Measurements from ENCODE around the gene CKS1B.
A peak's percentile ranks its signal among the peaks of the same experiment; 100 is the strongest.
"Not testable (repeated sequence)": the region's sequence is repeated elsewhere in the genome, so short reads cannot be mapped to it uniquely, and the experiment has no call there.

Gene CKS1B

GRCh38 chr1:154964359-154964758 lies 10.1 kb upstream of the CKS1B start:
- no peak for DNase-seq (ENCODE audit: low spot score)

- no peak for DNase-seq (ENCODE audit: low spot score)
Observed at GRCh38 chr1:154966111-154966510, 8.4 kb upstream of the CKS1B start.

- no peak for DNase-seq (ENCODE audit: low spot score)
Observed at GRCh38 chr1:154967331-154967950, 7.0 kb upstream of the CKS1B start.

GRCh38 chr1:154968731-154969130 lies 5.8 kb upstream of the CKS1B start:
- no peak for DNase-seq (ENCODE audit: low spot score)

GRCh38 chr1:154969246-154969645 lies 5.2 kb upstream of the CKS1B start:
- DNase-seq (ENCODE audit: low spot score): no peak

GRCh38 chr1:154969860-154970452 lies 4.5 kb upstream of the CKS1B start:
- no peak for DNase-seq (ENCODE audit: low spot score)

- DNase-seq (ENCODE audit: low spot score): peak; percentile 94
Observed at GRCh38 chr1:154970631-154971340, 3.7 kb upstream of the CKS1B start, which contains the start of gene SHC1. SHC1 (minus strand) TSS chr1:154970747; CDS start chr1:154970526, 221 bp downstream.

- DNase-seq (ENCODE audit: low spot score): no peak
Observed at GRCh38 chr1:154971341-154971998, 3.0 kb upstream of the CKS1B start.

- no peak for DNase-seq (ENCODE audit: low spot score)
Observed at GRCh38 chr1:154972213-154972516, 2.3 kb upstream of the CKS1B start.

- DNase-seq (ENCODE audit: low spot score): peak; percentile 83
Observed at GRCh38 chr1:154972517-154973343, 1.8 kb upstream of the CKS1B start.

GRCh38 chr1:154973344-154974101 lies 958 bp upstream of the CKS1B start:
- peak; percentile 84 for DNase-seq (ENCODE audit: low spot score)

GRCh38 chr1:154974808-154975408 lies 427 bp downstream of the CKS1B start:
- peak; percentile 92 for DNase-seq (ENCODE audit: low spot score)

- no peak for DNase-seq (ENCODE audit: low spot score)
Observed at GRCh38 chr1:154975409-154976059, 1.1 kb downstream of the CKS1B start.

- DNase-seq (ENCODE audit: low spot score): not testable (repeated sequence)
Observed at GRCh38 chr1:154977762-154978161, 3.3 kb downstream of the CKS1B start.

- no peak for DNase-seq (ENCODE audit: low spot score)
Observed at GRCh38 chr1:154978360-154978759, 3.9 kb downstream of the CKS1B start.

- DNase-seq (ENCODE audit: low spot score): no peak
Observed at GRCh38 chr1:154982341-154982740, 7.9 kb downstream of the CKS1B start.

GRCh38 chr1:154982897-154983648 lies 8.6 kb downstream of the CKS1B start, which contains the start of gene FLAD1:
FLAD1 (plus strand) TSS chr1:154983344; CDS start chr1:154983695, 351 bp downstream.
- peak; percentile 97 for DNase-seq (ENCODE audit: low spot score)

- DNase-seq (ENCODE audit: low spot score): no peak
Observed at GRCh38 chr1:154983776-154984466, 9.4 kb downstream of the CKS1B start.

GRCh38 chr1:154986736-154987135 lies 12.3 kb downstream of the CKS1B start:
- DNase-seq (ENCODE audit: low spot score): not testable (repeated sequence)
